ENCODE data around the gene PDXK. TPM values are rescaled to one million over a fixed set of nuclear protein-coding genes. Genes with fewer than 3 reads are reported as not detected.

PDXK gene
- total and polyA plus RNA-seq, 2 of the 13 experiments (the other 11 are each of a cell fraction or from before 2014, with no cell fraction given), result 114 to 184 TPM

DNA sequence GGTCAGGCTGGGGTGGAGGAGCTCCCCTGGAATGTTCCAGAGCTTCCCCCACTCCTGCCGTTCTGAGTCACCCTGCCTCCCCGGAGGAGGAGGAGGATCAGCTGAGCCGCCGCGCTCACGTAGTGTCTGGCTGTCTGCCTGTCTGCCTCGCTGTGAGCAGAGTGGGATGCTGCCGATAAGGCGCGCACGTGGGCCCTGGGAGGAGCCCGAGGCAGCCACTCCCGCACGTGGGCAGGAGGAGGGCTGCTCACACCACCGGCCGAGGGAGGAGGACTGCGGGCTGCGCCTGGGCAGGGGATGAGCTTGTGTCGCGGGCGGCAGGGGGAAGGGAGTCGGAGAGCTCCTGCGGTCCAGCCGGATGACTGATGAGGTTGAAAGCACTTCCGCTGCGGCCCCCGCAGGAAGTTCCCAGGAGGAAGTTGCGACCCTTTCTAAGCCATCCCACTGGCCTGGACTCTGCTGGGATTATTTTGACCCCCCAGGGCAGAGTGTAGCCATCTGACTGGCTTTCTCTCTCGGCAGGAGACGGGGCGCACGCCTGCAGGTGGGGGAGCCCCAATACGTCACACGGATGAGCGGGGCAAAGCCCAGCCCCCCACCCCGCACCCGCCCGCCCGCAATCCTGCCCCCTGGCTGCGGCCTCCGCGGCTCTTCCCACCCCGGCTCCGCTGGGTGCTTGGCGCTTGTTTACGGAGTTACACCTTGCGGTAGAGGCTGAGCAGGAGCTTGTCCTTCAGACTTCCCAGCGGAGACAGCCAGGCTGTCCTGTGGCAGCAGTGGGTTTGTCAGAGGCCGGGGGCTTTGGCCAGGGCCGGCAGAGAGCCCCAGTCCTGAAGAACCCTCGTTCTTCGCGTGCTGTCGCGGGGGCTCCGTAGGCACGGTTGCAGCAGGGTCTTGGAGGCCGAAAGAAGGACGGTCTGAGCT is 9.8 kb downstream of the PDXK start (continued):
- 0 out of 2 replicates have a peak, but pooled peaks have one; percentile 28 for TF ChIP-seq ZNF484 (CRISPR knock-in tag; IDR thresholded peaks at IDR 0.05; ENCODE audit: borderline replicate concordance, low read depth)
- peak; percentile 16; the same call in 1 of the 2 replicates for TF ChIP-seq JUNB (CRISPR knock-in tag; IDR thresholded peaks at IDR 0.05; ENCODE audit: borderline replicate concordance)
- TF ChIP-seq NFIB (CRISPR knock-in tag; IDR thresholded peaks at IDR 0.05; ENCODE audit: borderline replicate concordance), result no peak
- TF ChIP-seq ZNF12 (CRISPR knock-in tag; IDR thresholded peaks at IDR 0.05), result peak; percentile 32; the same call in 1 of the 2 replicates
- peak; percentile 100 for TF ChIP-seq ZNF263 (CRISPR knock-in tag; IDR thresholded peaks at IDR 0.05)
- TF ChIP-seq, protein P1, sequence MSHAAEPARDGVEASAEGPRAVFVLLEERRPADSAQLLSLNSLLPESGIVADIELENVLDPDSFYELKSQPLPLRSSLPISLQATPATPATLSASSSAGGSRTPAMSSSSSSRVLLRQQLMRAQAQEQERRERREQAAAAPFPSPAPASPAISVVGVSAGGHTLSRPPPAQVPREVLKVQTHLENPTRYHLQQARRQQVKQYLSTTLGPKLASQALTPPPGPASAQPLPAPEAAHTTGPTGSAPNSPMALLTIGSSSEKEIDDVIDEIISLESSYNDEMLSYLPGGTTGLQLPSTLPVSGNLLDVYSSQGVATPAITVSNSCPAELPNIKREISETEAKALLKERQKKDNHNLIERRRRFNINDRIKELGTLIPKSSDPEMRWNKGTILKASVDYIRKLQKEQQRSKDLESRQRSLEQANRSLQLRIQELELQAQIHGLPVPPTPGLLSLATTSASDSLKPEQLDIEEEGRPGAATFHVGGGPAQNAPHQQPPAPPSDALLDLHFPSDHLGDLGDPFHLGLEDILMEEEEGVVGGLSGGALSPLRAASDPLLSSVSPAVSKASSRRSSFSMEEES (CRISPR knock-in tag; IDR thresholded peaks at IDR 0.05), result peak; percentile 43; the same call in 1 of the 2 replicates
- TF ChIP-seq ARNT (IDR thresholded peaks at IDR 0.05), result no peak
- TF ChIP-seq ZNF33B (CRISPR knock-in tag; IDR thresholded peaks at IDR 0.05), result peak; percentile 26; the same call in 1 of the 2 replicates
- peak; percentile 54; the same call in 1 of the 2 replicates for TF ChIP-seq NCOR1 (IDR thresholded peaks at IDR 0.05; ENCODE audit: borderline replicate concordance, low read length)
- no peak for TF ChIP-seq ADNP (CRISPR knock-in tag; IDR thresholded peaks at IDR 0.05)
- TF ChIP-seq ZSCAN30 (CRISPR knock-in tag; IDR thresholded peaks at IDR 0.05), result no peak
- peak; percentile 42; the same call in 1 of the 2 replicates for TF ChIP-seq ZNF547 (CRISPR knock-in tag; IDR thresholded peaks at IDR 0.05)
- peak; percentile 75; the same call in 1 of the 2 replicates for TF ChIP-seq TMF1 (CRISPR knock-in tag; IDR thresholded peaks at IDR 0.05; ENCODE audit: low read depth)
- TF ChIP-seq, protein P2, sequence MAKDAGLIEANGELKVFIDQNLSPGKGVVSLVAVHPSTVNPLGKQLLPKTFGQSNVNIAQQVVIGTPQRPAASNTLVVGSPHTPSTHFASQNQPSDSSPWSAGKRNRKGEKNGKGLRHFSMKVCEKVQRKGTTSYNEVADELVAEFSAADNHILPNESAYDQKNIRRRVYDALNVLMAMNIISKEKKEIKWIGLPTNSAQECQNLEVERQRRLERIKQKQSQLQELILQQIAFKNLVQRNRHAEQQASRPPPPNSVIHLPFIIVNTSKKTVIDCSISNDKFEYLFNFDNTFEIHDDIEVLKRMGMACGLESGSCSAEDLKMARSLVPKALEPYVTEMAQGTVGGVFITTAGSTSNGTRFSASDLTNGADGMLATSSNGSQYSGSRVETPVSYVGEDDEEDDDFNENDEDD (CRISPR knock-in tag; IDR thresholded peaks at IDR 0.05; ENCODE audit: borderline replicate concordance), result peak; percentile 89
- peak; percentile 71; the same call in 1 of the 2 replicates for TF ChIP-seq MAZ (IDR thresholded peaks at IDR 0.05; ENCODE audit: borderline replicate concordance, low read depth, low read length)
- peak; percentile 85 for TF ChIP-seq MAZ (CRISPR knock-in tag; IDR thresholded peaks at IDR 0.05; ENCODE audit: low read depth)
- TF ChIP-seq TP53 (CRISPR knock-in tag; conservative IDR thresholded peaks at IDR 0.05), result peak; percentile 83; the same call in 1 of the 2 replicates
- no peak for TF ChIP-seq ZFP62 (CRISPR knock-in tag; IDR thresholded peaks at IDR 0.05)
- TF ChIP-seq DNMT3B (CRISPR knock-in tag; conservative IDR thresholded peaks at IDR 0.05), result peak; percentile 87; the same call in 1 of the 2 replicates
- peak; percentile 79; the same call in 1 of the 2 replicates for TF ChIP-seq SNAI1 (CRISPR knock-in tag; IDR thresholded peaks at IDR 0.05; ENCODE audit: borderline replicate concordance)
- TF ChIP-seq TCF7 (IDR thresholded peaks at IDR 0.05; ENCODE audit: low read depth), result peak; percentile 32; the same call in 1 of the 2 replicates
- peak; percentile 86 for TF ChIP-seq ZNF709 (CRISPR knock-in tag; IDR thresholded peaks at IDR 0.05)
- TF ChIP-seq, protein P3, sequence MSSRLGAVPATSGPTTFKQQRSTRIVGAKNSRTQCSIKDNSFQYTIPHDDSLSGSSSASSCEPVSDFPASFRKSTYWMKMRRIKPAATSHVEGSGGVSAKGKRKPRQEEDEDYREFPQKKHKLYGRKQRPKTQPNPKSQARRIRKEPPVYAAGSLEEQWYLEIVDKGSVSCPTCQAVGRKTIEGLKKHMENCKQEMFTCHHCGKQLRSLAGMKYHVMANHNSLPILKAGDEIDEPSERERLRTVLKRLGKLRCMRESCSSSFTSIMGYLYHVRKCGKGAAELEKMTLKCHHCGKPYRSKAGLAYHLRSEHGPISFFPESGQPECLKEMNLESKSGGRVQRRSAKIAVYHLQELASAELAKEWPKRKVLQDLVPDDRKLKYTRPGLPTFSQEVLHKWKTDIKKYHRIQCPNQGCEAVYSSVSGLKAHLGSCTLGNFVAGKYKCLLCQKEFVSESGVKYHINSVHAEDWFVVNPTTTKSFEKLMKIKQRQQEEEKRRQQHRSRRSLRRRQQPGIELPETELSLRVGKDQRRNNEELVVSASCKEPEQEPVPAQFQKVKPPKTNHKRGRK (CRISPR knock-in tag; IDR thresholded peaks at IDR 0.05), result 0 out of 2 replicates have a peak, but pooled peaks have one; percentile 38
- TF ChIP-seq HOXA3 (CRISPR knock-in tag; IDR thresholded peaks at IDR 0.05), result peak; percentile 88
- no peak for TF ChIP-seq KAT2B (IDR thresholded peaks at IDR 0.05; ENCODE audit: borderline replicate concordance, low read depth, low read length)
- no peak for TF ChIP-seq ATF1 (CRISPR knock-in tag; IDR thresholded peaks at IDR 0.05)
- TF ChIP-seq DMAP1 (CRISPR knock-in tag; IDR thresholded peaks at IDR 0.05), result peak; percentile 96
- TF ChIP-seq GATAD1 (CRISPR knock-in tag; IDR thresholded peaks at IDR 0.05), result peak; percentile 92

Data from HepG2 (cell line).